AG08396 (cell line): ENCODE measurements around the gene FYCO1.
A peak's percentile ranks its signal among the peaks of the same experiment; 100 is the strongest.

Source experiments
- DNase-seq: peaks from one replicate; pipeline ENCODE4 v3.0.0; 2012; ENCODE audit warnings: low spot score, mixed read lengths

The FYCO1 gene

DNA sequence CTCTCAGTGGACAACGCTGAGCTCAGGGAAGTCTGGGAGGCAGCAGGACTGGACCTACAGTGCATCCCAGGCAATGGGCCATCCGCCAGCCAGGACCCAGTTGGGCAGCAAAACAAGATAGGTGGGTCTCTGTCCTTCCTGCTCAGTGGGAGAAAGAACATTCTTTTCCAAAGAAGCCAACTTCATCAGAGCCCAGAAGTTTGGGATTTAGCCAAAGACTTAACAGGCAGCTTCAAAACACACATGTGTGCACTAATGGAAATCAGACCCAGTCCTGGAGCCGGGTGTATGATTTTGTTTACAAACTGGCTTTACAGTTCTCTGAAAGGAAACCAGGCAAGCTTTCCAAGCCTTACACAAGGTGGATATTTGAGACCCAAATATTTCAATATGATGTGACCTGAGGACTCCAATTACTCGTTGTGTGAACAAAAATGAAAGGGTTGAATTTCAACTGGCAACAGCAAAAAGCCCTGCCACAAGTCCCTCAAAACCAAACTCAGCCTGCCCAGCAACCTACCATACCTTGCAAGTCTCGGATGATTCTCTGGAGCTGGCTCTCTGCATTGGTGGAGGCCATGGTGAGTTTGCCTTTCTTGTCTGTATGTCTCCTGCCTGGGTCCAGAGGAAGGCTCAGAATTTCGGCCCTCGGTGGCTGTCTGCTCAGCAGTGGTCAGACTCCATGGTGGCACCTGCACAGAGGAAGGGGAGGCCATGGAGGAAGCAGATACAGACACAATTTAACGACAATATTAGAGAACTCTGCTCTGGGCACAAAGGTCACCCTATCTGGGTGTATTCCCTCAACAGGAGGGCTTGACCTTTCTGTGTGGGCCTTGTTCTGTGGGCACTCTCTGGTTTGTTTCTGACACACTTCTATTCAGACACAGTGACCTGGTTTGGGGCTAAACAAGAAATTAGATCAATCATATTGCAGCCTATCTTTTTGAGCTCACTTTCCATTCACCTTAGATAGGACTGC is 11.0 kb downstream of the FYCO1 start:
- DNase-seq = no peak

DNA sequence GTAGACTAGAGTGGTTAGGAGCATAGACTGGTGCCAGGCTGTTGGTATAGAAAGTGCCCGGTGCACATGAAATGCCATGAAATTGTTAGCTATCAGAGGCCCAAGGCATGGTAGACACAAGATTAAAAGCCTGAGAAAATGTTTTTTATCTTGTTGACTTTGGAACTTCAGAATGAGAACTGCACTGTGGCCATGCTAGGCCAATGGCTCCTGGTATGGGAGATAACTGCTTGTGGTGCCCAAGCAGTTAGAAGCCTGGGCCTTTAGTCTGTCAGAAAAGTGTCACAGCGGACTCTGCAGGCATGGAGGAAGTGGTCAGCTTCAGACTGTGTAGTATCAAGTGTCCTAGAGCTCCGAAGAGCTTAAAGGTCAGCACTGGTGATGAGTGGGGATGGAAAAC is 11.9 kb downstream of the FYCO1 start:
- DNase-seq = no peak

DNA sequence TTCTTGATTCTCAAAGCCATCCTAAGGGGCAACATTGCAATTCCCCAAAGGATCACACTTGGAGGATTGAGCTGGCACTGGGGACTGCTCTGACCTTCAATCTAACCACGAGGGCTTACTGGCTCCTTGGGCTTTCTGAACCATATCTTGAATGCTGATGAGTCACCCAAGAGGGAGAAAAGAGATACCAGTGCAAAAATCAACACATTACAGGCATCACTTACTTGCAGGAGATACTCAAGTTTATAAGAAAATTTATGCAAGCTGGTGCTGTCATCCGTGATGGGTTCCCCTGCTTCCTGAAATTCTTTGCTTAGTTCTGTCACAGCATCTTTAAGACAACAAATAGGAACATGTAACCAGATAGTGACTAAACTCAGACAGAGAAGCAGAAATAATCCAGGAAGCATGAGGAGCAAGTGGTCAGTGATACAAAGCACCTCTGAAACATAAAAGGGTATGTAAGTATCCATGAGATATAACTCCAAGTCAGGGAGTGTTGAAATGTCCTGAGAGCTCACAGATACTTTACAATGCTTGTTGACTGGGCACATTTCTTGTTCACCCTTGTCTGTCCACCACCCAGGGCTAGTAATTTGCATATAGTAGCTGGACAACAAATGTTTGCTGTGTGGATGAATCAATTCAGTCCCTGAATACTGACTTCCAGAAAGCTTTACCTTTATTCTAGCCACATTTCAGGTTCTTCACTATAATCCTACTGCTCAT is 14.1 kb downstream of the FYCO1 start:
- DNase-seq = peak; percentile 53

DNA sequence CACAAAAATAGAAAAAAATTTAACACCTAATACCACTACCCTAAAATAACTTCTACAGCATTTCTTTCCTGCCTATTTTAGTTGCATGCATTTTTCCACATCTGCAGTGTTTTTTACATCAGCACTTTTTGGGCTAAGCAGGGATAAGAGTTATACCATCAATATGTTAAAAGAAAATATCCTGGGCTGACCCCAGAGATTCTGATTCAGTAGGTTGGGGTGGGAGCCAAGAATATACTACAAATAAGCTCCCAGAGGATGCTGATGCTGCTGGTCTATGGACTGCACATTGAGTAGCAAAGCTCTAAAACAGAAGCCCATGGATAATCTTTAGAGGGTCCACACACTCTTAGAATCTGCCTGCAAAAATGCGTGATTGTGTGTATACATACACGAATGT is 14.8 kb downstream of the FYCO1 start:
- no peak for DNase-seq

DNA sequence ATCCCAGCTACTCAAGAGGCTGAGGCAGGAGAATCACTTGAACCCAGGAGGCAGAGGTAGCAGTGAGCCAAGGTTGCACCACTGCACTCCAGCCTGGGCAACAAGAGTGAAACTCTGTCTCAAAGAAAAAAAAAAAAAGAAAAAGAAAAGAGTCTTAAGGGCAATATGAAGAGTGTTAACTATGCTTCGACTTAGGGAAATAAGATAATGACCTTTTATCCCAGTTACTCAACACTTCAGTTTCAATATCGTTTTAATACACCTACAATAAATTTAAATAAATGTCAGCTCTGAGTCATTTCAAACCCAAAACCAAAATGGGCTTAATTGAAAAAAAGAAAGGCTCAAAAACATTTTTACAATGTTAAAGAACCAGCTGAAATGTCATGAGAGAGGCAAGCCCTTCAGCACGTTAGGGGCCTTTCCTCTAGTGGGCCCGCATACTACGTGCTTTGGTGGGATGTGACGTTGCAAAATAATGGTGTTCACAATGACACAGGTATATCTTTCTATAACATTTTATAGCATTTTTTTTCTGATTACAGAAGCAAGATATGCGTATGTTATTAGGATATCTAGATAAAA is 15.3 kb downstream of the FYCO1 start:
- DNase-seq = no peak

DNA sequence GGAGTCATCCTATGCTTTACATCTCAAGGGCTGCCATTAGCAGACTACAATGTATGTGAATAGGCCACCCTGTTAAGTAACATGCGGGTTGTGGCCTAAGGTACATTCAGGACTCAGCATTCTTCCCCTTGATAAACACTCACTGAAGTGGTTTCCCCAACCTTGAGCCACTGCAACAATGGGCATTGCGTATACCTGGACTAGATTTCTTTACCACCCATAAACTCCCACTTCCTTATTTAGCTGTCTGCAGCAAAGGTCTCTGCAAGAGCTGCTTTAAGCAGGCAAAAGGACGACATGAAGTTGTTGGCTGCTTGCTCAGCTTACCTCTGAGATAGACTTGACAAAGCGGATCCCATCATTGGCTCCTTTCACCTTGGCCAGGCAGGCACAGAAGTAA is 16.2 kb downstream of the FYCO1 start:
- DNase-seq = no peak

DNA sequence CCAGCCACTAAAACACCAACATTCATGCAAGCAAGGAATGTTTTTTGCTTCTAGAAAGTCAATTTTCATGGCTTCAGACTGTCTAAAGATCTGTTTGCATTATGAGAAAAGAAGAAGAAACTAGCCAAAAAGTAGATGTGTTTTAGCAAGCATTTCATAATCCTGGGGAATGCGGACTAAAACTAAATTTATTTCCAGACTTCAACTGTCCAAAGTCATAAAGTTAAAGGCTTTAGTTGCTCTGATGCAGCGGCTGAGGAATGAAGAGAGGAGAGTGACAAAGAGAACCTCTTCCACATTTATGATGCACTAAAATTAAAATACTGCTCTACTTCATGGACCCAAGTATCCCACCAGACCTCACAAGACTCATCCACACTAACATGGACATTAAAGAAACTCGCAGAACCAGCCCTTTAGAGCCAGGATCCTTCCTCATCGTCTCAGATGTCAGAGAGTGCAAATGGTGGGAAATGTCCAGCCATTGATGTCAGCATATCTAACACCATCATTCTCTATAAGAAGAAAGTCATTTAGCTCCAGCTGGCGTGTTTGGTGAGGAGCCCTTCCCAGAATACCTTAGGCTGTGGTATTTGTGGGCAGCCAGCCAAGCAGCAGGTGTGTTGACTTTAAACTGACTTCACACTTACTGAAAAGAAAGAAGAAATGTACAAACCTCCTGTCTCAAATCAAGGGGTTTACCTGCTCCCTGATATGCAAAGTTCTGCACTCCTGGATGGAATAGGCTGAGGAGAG is 17.4 kb downstream of the FYCO1 start:
- DNase-seq = no peak

DNA sequence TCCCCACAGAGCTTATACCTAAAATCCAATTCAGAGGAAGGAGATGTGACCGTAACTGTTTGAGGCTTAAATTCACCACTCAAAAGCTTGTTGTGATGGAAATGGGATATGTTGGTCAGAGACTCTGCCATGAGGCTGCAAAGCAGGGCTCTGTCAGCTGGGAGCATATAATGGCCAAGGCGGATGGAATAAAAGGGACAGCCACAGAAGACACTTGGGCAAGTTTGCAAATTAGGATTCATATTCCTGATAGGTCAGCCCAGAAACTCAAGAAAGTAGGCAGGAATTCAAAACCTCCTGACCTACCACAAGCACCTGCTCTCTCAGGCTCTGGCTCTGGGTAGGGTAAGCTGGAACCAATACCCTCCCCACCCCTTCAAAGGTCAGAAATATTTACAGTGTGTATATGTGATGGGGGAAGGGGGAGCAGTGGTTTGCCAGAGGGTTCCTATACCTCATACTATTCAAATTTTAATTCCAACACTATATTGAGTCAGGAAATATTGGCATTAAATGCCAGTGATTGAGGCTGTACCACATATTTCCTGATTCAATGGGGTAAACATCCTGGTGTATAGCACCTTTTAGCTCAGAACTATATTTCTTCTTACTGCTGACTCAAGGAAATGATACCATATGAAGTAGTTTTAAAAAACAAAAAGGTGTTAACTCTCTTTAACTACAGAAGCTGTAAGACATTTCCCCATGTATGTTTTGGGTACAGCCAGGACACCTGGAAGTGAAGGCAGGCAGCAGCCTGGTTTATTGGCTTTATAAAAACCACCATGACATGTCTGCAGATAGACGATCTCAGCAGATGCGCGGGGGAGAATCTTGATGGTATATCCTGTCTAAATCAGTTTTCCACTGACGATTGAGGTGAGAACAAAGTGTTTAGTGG is 19.2 kb downstream of the FYCO1 start:
- no peak for DNase-seq

DNA sequence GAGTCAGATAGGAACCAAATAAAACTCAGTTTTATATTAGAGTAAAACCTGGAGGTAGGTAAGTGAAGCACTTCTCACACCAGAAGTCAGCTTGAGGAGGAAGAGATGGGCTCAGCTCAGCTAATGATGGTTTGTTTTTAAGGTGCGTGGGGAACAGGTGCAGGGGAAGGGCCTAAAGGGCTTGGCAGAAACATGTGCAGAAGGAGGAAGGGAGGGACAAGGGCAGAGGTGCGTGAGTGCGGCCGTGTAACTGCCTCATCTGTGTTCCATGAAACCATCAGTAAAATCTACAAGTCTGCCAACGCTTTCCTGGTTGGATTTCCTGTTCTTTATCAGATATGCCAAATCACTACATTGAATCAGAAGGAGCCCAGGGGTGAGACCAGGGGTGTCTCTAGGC is 19.9 kb downstream of the FYCO1 start:
- DNase-seq = no peak

DNA sequence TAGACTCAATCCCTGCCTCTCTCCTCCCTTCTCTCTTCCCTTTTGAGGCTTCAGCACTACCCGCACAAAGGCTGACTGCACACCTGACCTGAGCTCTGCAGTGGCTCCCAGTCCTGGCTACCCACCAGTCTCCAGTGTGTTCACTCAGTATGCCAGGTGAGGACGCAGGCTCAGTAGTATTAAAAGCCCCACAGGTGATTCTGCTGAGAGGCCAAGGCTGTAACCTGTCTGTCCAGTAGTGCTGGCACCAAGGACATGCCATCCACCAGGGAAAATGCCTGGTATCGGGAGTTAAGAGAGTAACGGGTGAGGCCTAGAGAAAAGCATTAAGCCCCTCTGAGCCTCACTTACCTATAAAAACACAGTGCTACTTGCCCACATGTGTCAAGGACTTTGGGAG is 20.9 kb downstream of the FYCO1 start:
- no peak for DNase-seq

DNA sequence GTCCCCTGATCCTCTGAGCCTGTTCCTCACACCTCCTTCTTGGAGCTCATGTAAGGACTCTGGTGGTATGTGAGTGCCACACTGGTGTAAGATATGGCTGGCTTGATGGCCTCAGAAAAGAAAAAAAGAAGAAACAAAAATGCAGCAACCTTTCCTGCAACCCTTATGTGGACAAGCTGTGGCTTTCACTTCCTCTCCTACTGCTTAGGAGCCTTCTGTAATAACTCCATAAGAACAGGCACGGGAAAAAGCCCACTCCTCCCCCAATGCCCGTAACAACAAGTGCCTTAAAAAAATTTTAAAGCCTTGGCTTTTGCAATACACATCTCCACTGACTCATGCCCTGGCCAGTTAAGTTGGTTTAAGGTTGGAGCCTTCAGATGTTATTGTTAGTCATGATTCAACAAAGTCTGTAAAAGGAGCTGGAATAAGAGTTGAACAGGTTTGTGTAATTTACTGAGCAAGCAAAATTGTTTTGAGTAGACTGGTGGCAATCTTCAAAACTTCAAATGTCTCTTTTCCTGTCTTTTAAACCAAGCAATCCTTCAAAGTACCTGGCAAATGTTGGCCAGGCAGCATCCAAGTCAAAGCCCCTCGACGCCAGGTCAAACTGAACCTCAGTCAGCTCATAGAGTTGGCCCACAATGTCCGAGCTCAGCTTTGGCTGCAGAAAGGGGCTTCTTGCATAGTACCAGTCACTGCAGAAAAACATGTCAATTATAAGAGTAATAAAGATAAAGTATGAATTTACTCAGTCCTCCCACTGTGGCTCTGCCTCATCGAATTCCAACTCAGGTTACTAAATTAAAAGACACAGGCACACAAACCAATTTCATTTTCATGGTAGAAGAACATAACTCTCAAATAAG is 22.9 kb downstream of the FYCO1 start:
- peak; percentile 83 for DNase-seq

DNA sequence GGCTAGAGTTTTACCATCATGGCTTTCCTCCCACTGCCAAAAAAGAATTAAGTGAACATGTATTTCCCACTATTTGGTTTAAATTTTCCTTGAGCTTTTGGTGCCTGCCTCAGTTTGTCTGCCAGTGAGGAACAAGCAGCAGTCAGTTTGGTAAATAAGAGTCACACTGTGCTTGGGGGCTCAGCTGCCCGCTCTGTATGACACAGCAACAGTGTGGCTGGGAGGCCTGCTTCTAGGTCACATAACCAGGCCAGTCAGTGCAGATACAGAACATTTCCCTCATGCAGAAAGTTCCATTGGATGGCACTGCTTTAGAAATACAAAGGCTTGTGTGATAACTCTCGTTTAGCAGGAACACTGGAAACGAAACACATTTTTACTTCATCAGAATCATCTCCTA is 25.7 kb downstream of the FYCO1 start:
- no peak for DNase-seq

DNA sequence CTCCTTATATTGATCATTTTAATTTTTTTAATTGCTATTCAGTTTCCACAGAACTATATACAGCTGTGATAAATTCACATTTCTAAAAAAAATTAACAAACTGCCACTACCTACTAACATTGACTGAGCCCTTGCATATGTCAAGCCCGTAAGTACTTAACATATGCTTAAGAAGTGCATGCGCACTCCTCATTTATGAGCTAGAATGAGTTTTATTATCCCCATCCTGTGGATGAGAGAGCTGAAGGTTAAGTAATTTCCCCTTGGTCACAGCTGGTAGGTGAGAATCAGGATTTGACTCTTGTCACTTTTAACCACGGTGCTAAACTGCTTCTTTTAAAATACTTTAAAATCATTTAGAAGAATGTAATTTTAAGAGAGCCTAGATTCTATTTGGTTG is 26.5 kb downstream of the FYCO1 start:
- DNase-seq = no peak

DNA sequence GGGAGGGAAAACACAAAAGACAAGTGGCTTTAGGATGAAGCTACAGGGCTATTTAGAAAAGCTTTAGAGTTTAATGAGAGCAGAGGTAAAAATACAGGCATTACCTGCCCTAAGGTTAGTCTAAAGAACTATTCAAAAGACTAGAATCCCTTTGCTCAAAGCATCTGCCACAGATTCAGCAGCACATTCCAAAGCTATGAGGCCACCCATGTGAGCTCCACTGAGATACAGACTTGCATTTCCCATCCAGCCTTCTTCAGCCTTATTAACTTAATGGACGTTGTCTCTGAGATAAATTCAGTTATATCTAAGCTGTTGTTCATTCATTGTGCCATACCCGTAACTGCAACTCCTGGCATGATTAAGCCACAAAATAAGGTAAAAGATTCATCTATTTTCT is 26.9 kb downstream of the FYCO1 start:
- DNase-seq = peak; percentile 82

DNA sequence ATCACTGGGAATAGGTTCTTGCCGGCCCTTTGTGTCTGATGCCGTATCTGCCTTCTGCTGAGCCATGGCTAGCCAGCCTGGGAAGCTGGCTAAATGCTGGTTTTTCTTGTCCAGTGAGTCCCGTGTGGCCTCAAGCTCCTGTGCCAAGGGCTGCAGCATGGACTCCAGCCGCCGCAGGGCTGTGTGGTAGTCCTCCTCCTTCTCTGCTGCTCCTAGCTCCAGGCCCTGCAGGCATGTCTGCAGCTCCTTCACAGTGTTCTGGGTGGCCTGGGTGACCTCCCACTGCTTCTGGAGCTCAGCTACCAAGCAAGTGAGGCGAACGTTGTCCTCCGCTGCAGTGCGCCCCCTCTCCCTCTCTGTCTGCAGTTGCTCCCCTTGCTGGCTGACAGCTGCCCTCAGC is 27.5 kb downstream of the FYCO1 start:
- DNase-seq = no peak

DNA sequence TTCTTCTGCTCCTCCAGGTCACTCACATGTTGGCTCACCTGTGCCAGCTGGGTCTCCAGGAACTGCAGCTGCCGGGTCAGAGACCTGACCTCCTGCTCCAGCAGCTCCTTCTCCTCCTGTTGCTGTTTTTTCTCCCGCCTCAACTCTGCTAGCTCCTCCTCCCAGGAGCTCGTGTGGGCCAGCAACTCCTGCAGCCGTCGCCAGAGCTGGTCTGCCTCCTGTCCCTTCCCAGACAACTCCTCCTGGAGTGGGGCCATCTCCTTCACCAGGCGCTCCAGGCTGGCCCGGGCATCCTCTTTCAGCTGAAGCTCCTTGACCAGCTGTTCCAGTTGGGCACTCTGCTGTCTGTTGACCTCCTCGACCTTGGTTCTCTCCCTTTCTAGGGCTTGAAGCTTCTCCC is 27.9 kb downstream of the FYCO1 start:
- DNase-seq = no peak

DNA sequence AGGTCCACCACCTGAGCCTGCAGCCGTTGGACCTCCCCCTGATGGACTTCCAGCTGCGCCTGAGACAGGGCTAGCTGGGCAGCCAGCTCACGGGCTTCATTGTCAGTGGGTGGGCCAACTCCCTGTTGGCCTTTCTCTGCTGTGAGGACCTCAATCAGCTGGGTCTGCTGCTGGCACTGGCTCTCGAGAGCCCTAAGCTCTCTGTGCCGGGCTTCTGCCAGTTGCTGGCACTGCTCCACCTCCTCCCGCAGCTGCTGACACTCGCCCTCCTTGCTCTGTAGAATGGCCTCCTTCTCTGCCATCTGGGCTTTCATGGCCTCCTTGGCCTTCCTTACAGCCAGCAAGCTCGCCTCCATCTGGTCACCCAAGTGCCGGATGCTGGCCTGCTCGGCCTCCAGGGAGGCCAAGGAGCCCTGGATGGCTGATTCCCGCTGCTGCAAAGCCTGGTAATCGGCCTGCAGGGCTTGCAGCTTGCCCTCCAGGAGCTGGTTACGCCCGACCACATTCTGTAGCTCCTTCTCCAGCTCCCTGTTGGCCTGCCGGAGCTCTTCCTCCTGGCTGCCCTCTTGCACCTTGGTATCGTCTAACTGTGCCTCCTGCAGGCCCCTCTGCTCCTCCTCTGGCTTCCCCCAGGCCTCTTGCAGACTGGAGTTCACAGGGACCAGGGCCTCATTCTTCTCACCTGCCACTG is 28.5 kb downstream of the FYCO1 start:
- no peak for DNase-seq

DNA sequence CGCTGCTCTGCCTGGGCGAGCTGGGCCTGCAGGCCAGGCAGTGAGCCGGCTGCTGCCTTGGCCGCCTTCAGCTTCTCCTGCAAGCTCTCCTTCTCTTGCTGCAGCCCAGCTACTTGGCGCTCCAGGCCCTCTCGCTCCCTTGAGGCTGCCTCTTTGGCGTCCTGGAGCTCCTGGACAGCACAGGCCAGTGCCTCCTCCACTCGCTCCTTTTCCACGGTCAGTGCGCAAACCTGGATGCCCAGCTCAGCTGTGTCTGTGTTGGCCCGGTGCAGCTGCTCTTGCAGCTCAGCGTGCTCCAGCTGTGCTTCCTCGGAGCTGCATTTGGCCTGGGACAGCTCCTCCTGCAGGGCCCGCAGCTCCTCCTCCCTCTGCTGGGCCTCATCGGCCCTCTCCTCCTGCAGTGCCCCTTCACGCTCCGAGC is 29.2 kb downstream of the FYCO1 start:
- no peak for DNase-seq

DNA sequence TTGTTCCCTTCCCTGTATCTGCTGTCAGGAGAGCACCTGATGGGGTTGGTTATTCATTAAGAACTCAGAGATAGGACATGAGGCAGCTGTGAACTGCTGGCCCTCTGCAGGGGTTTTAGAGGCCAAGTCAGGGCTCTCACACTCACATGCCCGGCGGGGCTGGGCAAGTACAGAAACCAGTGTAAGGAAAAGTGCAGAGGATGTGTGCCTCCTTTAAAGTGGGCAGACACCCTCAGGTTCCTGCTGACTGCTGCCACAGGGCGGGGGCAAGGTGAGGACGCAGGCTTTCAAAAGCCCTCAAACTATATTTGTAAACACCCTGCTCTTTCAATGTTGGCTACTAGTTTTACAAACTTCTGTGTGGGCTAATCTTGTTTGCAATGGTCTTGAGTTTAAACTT is 30.0 kb downstream of the FYCO1 start:
- DNase-seq = no peak

DNA sequence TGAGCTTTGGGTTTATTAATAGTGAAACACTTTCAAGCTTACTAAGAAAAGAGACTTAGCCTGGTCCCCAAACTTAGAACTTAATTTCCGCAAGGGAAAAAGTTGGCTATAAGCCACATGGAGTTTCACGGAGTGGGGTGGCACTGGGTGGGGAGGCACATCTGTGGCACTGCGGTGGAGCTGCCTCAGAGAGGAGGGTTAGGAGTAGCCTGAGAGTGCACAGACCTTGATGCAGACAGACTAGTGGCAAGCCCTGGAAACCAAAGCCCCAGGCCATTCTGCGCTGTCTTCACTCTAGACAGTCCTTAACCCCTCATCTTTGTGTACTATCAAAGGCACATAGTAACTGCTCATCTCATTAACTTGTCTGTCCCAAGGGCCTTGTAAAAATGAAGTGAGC is 30.4 kb downstream of the FYCO1 start:
- no peak for DNase-seq
